Measurements from ENCODE around the gene PLTP. TPM values are rescaled to one million over a fixed set of nuclear protein-coding genes. Genes with fewer than 3 reads are reported as not detected.

Gene PLTP
- total RNA-seq, 1 donor: 10.4 TPM

DNA sequence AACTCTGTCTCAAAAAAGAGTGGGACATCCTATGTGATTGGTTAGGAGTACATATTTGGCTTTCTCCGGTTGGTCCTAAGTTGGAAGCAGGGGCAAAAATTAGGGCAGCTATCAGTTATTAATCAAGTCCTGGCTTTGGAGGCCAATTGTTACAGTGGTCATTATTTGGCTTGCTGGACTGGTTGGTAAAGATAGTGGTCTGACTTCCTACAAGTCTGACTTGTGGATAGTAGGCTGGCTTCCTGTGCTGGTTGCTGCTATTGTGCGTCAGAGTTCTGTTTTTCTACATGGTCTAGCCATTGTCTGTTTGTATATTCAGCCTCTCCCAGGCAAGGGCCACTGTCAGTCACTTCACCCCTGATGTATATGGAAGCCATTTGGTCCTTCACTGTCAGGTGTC is 61.7 kb downstream of the PLTP start:
- no peak overlapping the region for H3K4me3 ChIP-seq (ENCODE audit: low read depth, low read length)
- TF ChIP-seq, protein P1, sequence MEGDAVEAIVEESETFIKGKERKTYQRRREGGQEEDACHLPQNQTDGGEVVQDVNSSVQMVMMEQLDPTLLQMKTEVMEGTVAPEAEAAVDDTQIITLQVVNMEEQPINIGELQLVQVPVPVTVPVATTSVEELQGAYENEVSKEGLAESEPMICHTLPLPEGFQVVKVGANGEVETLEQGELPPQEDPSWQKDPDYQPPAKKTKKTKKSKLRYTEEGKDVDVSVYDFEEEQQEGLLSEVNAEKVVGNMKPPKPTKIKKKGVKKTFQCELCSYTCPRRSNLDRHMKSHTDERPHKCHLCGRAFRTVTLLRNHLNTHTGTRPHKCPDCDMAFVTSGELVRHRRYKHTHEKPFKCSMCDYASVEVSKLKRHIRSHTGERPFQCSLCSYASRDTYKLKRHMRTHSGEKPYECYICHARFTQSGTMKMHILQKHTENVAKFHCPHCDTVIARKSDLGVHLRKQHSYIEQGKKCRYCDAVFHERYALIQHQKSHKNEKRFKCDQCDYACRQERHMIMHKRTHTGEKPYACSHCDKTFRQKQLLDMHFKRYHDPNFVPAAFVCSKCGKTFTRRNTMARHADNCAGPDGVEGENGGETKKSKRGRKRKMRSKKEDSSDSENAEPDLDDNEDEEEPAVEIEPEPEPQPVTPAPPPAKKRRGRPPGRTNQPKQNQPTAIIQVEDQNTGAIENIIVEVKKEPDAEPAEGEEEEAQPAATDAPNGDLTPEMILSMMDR (IDR thresholded peaks at IDR 0.05; ENCODE audit: insufficient read depth, low read depth, low read length): no peak
- no peak for DNase-seq (ENCODE audit: low read depth)

DNA sequence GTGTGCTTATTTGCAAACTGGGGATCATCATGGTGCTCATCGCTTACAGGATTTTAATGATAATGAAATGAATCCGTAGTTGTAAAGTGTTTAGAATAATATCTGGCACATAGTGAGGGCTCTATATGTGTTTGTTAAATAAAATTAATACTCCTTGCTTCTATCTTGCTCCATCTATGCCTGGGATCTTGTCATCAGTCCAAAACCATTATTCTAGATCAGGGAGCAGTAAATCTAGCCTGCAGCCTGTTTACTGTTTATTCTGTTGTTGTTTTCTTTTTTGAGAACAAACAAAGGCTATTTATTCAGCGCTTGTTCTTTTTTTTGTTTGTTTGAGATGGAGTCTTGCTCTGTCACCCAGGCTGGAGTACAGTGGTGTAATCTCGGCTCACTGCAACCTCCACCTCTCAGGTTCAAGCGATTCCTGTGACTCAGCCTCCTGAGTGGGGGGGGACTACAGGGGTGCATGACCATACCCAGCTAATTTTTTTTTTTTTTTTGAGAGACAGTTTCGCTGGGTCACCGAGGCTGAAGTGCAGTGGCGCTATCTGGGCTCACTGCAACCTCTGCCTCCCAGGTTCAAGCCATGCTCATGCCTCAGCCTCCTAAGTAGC is 62.9 kb downstream of the PLTP start:
- DNase-seq (ENCODE audit: low read depth): no peak
- no peak overlapping the region for H3K4me3 ChIP-seq (ENCODE audit: low read depth, low read length)
- TF ChIP-seq, protein P1 (IDR thresholded peaks at IDR 0.05; ENCODE audit: insufficient read depth, low read depth, low read length): no peak

Other genes starting within 250 kb of the PLTP start
- gene WFDC11, start 241.9 kb downstream of the PLTP start, total RNA-seq: not detected in 2 replicates
- gene WFDC13, start 210.1 kb downstream of the PLTP start, total RNA-seq: not detected in 2 replicates
- not detected in 2 replicates for gene WFDC10B, start 207.1 kb downstream of the PLTP start, total RNA-seq
- not detected in 2 replicates for gene SPINT4, start 189.8 kb downstream of the PLTP start, total RNA-seq
- gene WFDC3, start 120.3 kb downstream of the PLTP start, total RNA-seq: 0.43 TPM in 1 of 2 replicates, not detected in the other
- gene DNTTIP1, start 120.2 kb downstream of the PLTP start, total RNA-seq: 9.5 and 12.6 TPM in 2 replicates
- 13.5 and 26.3 TPM in 2 replicates for gene UBE2C, start 99.5 kb downstream of the PLTP start, total RNA-seq
- gene TNNC2, start 84.8 kb downstream of the PLTP start, total RNA-seq: 0.32 and 0.43 TPM in 2 replicates
- 50.5 and 60.9 TPM in 2 replicates for gene SNX21, start 78.4 kb downstream of the PLTP start, total RNA-seq
- gene ACOT8, start 54.8 kb downstream of the PLTP start, total RNA-seq: 36.7 and 43.5 TPM in 2 replicates
- 3.2 and 5.6 TPM in 2 replicates for gene ZSWIM3, start 54.5 kb downstream of the PLTP start, total RNA-seq
- 8.1 and 9.1 TPM in 2 replicates for gene ZSWIM1, start 30.9 kb downstream of the PLTP start, total RNA-seq
- 0.43 and 1.3 TPM in 2 replicates for gene SPATA25, start 24.5 kb downstream of the PLTP start, total RNA-seq
- gene NEURL2, start 20.9 kb downstream of the PLTP start, total RNA-seq: 3.9 and 5.2 TPM in 2 replicates
- gene CTSA, start 20.8 kb downstream of the PLTP start, total RNA-seq: 60.9 and 61.3 TPM in 2 replicates
- gene PCIF1, start 22.5 kb upstream of the PLTP start, total RNA-seq: 9.1 and 15.8 TPM in 2 replicates
- gene ZNF335, start 60.0 kb upstream of the PLTP start, total RNA-seq: 17.7 and 19.6 TPM in 2 replicates
- not detected in 2 replicates for gene MMP9, start 96.8 kb upstream of the PLTP start, total RNA-seq
- gene SLC12A5, start 117.1 kb upstream of the PLTP start, total RNA-seq: under 0.01 TPM in 2 replicates
- gene NCOA5, start 177.8 kb upstream of the PLTP start, total RNA-seq: 15.5 and 18.6 TPM in 2 replicates
- 0.43 and 0.97 TPM in 2 replicates for gene CD40, start 206.2 kb upstream of the PLTP start, total RNA-seq

Measured in fibroblast of villous mesenchyme (primary cell).